Measurements from ENCODE around the gene TULP1. TPM values are rescaled to one million over a fixed set of nuclear protein-coding genes. Genes with fewer than 3 reads are reported as not detected.

The TULP1 gene
- total RNA-seq, 1 donor from 2014 or later = not detected

- intact Hi-C loops (cut with micrococcal nuclease) = loop anchor here (1.0 kb wide), 1 partner anchor 45 kb away; the partner anchor contains the start of gene FANCE
Measured at GRCh38 chr6:35497571-35498421, 14.9 kb downstream of the TULP1 start.

GRCh38 chr6:35496841-35497570, 15.7 kb downstream of the TULP1 start, which contains the start of gene TEAD3:
Gene TEAD3 (minus strand): TSS chr6:35497079.
- intact Hi-C loops (cut with micrococcal nuclease) = loop anchor here (1.0 kb wide), 1 partner anchor 45 kb away; the partner anchor contains the start of gene FANCE

DNA sequence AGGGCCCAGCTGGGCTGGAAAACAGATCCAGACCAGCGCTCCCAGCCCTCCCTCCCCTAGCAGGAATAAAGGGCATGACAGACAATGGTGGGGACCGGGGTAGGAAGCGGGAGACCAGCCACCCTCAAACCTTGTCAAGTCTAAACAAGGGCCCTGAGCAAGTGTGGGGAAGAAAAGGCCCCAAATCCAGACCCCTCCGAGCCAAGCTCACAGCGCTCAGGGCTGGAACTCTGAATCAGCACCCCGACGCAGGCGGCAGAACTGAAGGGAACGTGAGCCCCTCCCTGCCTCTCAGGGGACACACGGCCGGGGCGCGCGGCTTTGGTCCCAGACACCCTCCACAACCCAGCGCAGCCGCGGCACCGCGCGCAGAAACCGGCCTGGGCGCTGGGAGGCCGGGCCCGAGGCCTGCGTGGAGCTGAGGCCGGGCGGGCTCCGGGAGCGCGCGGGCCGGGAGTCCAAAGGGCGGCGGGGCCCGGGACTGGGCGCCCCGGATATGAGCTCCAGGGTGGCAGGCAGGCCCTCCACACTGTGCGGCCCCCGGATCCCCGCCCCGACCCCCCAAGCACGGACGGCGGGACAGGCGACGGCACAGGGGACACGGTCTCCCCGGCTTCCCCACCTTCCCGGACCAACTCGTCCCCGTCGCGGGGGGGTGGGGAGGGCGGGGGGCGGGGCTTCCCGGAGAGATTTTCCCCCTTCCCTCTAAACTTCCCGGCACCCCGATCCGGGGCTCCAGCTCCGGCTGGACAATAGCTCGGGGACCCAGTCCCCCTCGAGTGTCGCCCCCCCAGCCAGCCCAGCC, 16.5 kb downstream of the TULP1 start:
- intact Hi-C loops (cut with micrococcal nuclease) = no loop called here

DNA sequence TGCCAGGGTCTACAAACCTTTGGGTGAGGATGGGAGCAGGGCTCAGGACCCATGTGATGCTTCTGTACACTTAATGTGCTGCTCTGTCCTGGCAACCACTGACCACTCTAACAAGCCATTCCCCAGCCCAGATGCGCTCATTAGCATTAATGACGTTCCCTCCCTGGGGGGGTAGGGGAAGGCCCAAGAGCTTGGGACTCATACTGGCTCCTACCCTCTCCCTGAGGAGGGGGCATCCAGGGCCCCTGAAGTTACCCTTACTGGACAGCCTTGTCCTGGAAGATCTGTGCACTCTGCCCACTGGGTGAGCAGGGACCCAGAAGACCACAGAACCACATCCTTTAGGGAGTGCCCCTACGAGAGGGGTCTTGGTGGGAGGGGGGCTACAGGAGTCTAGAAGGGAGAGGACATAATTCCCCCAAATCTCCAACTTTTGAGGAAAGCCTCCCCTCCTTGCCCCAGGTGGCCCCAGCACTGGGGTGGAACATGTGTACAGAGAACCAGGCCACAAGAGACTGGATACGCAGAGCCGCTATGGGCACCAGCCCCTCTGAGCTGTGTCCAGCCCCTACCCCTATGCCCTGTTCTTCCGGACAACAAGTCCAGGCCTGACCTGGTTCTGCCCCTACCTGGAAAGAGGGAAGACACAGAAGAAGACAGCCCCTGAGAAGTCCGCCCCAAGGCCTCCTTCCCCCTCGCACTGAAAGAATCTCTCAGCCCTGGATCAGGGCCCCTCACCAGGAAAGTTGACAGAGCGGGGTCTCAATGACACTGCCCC, 17.2 kb downstream of the TULP1 start:
- intact Hi-C loops (cut with micrococcal nuclease) = loop anchor here (2.0 kb wide), 1 partner anchor 27 kb away; the partner anchor contains the start of gene RPL10A

GRCh38 chr6:35494161-35494563, 18.5 kb downstream of the TULP1 start:
- intact Hi-C loops (cut with micrococcal nuclease) = loop anchor here (2.0 kb wide), 1 partner anchor 25 kb away; the partner anchor contains the start of gene RPL10A

DNA sequence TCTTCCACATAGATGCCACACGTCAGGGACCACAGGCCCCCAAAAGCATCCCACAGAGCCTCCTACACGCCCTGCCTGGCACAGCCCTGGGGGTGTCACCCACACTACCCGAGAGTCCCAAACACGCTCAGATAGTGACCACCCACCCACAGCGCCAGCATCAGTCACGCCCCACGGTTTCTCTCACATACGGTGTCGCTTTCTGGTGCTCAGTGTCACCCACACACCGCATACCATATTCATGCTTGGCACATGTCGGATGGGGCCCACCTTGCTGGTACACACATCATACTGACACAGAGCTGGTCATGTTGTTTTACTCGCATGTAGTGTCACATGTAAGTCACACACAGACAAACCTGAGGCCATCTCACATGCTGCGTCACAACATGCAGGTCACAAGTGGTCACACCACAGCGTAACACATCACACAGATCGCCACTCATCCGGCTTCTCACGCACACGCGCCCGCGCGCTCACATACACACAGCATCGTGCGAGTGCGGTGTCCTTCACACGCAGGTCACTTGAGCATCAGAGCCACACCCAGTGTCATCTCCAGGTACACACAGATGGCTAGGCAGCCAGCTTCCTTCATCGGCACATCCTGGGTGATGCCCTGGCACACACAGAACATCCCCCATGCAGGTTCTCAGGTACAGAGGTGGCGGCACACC, 19.3 kb downstream of the TULP1 start:
- intact Hi-C loops (cut with micrococcal nuclease) = no loop called here

GRCh38 chr6:35492974-35493284, 19.8 kb downstream of the TULP1 start:
- intact Hi-C loops (cut with micrococcal nuclease) = no loop called here

- intact Hi-C loops (cut with micrococcal nuclease) = no loop called here
Measured at GRCh38 chr6:35492258-35492973, 20.3 kb downstream of the TULP1 start.

DNA sequence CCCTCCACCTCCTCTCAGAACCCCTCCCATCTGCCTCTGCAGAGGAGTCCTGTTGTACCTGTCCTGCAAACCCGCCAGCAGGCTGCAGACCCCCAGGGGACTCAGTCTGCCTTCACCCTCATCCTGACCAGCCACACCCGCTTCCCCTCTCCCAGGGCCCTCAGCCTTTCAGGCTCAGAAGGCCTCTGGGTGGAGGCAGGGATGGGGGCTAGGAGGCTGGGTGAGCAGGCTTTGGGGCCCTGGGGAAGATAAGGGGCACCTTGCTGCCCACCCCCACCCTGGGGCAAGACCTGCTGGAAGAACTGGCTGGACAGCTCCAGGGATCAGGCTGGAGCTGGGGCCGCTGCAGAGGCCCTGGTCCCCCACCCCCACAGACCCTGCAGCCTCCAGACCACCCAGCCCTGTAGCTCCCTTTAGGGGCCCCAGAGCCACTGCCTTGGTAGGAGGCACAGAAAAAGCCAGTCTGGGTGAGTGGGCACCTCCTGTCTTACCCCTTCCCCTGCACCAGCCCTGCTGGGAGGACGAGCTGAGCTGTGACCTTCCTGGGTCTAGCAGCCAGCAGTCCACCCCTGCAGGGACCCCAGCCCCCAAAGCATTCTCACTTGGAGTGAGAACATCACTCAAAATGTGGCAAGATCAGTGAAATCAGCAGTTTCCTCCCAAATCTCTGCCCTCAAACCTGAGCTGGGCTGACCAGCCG, 21.0 kb downstream of the TULP1 start:
- intact Hi-C loops (cut with micrococcal nuclease) = no loop called here

DNA sequence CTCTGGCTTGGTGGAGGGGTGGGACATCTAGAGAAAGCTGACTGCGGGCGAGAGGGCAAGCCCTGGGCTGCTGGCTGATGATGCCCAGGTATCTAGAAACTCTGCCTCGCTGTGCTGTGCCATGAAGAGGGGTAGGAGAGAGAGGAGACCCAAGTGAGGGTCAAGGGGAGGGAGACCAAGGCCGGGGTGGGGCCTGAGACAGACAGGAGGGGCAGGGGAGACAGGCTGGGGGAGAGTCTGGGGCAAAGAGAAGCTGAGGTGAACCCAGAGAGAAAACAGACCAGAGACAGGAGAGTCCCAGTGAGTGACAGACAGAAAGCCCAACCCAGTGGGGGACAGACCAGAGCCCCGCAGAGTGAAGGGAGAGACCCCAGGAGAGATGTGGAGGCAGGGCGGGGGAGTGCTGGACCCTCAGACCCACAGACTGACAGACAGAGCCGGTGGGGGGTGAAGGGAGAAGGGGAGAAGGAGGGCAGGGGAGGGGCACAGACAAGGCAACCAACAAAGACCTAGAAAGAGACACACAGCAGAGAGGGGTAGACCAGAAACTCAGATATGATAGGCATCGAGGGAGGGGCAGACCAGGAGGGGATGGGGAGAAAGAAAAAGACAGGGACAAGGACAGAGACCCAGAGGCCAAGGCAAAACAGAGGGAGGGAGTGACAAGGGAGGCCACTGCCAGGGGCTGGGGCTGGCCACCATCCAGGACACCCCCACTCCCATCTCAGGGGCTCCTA, 21.7 kb downstream of the TULP1 start:
- intact Hi-C loops (cut with micrococcal nuclease) = no loop called here

DNA sequence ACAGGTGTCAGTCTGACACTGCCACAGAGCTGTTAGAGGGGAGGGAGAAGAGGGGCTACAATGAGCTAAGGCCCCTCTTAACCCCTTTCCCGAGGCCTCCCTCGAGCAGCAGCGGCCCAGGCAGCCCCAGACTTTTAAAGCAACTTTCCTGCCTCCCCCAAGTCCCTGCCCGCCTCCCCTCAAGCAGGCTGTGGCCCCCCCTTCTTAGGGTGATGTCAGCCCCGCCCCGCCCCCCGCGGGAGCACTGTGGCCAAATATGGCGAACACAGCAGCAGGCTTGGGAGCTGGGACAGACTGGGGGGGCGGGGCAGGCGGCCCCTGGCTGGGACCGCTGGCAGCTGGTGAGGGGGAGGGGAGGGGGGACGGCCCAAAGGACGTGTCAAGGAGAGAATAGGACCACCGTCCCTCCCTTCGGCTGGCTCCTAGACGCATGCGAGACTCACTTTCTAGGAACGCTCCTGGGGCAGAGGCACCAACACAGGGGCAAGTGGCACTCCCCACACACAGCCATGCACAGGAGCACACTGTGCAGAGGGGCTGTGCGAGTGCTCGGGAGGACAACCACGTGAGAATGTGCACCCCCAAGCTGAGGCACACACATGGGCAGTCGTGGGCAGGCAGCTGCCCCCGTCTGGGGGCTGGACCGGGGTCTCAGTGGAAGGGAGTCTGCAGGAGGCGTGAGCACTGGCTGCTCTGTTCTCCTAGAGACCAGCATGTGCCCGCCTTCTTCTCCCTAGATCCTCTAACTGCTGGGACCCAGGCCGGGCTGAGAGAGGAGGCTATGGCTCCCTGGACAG, 22.5 kb downstream of the TULP1 start:
- intact Hi-C loops (cut with micrococcal nuclease) = no loop called here

GRCh38 chr6:35489066-35489465, 23.6 kb downstream of the TULP1 start:
- intact Hi-C loops (cut with micrococcal nuclease) = no loop called here

DNA sequence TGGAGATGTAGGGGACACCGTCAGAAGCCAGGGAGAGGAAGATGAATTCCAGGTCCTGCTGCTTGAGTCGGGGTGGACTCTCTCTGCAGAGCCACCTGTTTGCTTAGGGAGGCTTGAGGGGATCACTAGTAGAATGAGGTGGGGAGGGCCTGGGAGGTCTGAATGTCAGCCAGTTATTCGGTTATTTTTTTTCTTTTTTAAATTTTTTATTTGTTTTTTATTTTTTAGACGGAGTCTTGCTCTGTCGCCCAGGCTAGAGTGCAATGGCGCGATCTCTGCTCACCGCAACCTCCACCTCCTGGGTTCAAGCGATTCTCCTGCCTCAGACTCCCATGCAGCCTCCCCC, 24.2 kb downstream of the TULP1 start:
- intact Hi-C loops (cut with micrococcal nuclease) = no loop called here

DNA sequence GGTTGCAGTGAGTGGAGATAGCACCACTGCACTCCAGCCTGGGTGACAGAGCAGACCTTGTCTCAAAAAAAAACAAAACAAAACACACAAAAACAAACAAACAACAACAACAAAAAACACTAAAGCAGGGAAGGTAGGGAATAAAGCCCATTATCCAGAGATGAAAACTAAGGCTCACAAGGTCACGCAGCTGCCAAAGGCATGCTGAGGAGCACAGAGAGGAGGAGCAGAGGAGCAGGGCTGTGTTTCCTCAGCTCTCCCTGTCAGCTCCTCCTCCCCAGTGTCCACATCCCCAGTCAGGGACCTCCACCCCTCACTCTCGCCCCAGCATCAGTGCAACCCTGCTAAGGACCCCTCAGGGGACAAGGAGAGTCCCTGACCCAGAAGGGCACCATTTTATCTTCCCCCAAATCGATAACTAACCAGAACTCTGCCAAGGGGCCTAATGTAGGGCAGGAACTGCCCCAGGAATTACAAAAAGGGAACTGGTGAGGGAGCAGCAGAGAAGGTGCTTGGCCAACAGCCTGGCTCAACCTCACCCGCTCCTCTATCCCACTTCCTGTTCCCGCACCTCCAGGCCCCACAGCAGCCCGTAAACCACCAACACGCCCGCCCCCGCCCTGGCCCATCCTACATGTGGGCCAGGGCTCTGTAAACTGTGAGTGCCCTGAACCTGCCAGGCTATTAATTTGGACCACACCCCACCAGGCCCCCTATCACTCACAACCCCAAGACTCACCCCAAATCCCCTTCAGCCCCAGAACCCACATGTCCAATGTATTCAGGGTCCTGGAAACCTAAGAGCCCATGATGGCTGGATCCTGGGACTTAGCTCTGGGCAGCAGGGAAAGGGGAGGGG, 24.8 kb downstream of the TULP1 start:
- intact Hi-C loops (cut with micrococcal nuclease) = no loop called here

- intact Hi-C loops (cut with micrococcal nuclease) = no loop called here
Measured at GRCh38 chr6:35486005-35486925, 26.4 kb downstream of the TULP1 start.
